ENCODE data around the gene OR4K17. TPM values are rescaled to one million over a fixed set of nuclear protein-coding genes. Genes with fewer than 3 reads are reported as not detected.

Gene OR4K17, protein sequence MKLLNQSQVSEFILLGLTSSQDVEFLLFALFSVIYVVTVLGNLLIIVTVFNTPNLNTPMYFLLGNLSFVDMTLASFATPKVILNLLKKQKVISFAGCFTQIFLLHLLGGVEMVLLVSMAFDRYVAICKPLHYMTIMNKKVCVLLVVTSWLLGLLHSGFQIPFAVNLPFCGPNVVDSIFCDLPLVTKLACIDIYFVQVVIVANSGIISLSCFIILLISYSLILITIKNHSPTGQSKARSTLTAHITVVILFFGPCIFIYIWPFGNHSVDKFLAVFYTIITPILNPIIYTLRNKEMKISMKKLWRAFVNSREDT
- total RNA-seq (2022; extraction: Qiagen RNA extraction; ENCODE audit: low read depth) = not detected in 5 replicates

DNA sequence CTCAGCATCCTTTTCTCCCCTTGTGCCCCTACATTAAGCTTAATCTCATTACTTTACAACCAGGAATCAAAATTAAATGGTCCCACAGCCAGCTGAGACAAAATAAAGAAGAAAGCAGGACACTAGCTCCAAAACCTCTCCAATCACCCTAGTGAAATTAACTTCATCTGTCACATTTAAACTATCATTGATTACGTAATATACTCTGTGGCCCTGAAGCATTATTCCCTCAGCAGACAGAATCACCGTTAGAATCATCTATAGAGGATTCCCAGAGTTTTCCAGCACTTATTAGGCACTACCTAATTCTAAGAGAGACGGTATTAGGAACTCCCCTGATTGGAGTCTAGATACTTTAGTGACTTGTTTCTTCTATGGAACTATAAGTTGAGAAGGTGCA is at the start of gene OR4K17:
TSS of gene OR4K17 (plus strand) at position 302 of the 400 bp plus-strand sequence. CDS start 6,761 bp downstream, outside the sequence.

DNA sequence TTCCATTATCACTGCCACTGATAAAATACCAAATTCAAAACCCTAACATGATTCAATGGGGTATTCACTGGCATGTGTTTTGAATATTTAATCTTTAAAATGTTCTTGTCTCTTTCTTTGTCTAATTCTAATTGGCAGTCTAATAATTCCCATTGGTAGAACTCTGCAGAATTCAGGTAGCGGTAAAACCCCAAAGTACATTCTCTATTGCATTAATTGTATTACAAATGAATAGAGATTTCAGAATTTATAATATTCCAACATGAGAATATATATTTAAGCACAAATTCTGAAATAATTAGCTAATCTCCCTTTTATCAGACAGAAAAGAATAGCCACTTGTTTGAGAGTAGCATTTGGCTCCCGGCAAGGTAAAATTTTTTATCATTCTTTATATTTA is 28.0 kb downstream of the OR4K17 start, which contains the start of gene OR4N5:
TSS of gene OR4N5 (plus strand) at position 301 of the 400 bp plus-strand sequence. CDS start 4,916 bp downstream, outside the sequence.

Other genes starting within 250 kb of the OR4K17 start
- gene OR4K2, start 235.6 kb upstream of the OR4K17 start, total RNA-seq (2022; extraction: Qiagen RNA extraction; ENCODE audit: low read depth) = not detected in 5 replicates
- not detected in 5 replicates for gene OR4K5, start 190.1 kb upstream of the OR4K17 start, total RNA-seq (2022; extraction: Qiagen RNA extraction; ENCODE audit: low read depth)
- not detected in 5 replicates for gene OR4K1, start 179.8 kb upstream of the OR4K17 start, total RNA-seq (2022; extraction: Qiagen RNA extraction; ENCODE audit: low read depth)
- not detected in 5 replicates for gene OR4K15, start 135.1 kb upstream of the OR4K17 start, total RNA-seq (2022; extraction: Qiagen RNA extraction; ENCODE audit: low read depth)
- not detected in 5 replicates for gene OR4Q2, start 108.6 kb upstream of the OR4K17 start, total RNA-seq (2022; extraction: Qiagen RNA extraction; ENCODE audit: low read depth)
- gene OR4K14, start 91.4 kb upstream of the OR4K17 start, total RNA-seq (2022; extraction: Qiagen RNA extraction; ENCODE audit: low read depth) = not detected in 5 replicates
- not detected in 5 replicates for gene OR4K13, start 74.7 kb upstream of the OR4K17 start, total RNA-seq (2022; extraction: Qiagen RNA extraction; ENCODE audit: low read depth)
- not detected in 5 replicates for gene OR4L1, start 50.7 kb upstream of the OR4K17 start, total RNA-seq (2022; extraction: Qiagen RNA extraction; ENCODE audit: low read depth)
- gene OR4N5, start 28.1 kb downstream of the OR4K17 start, total RNA-seq (2022; extraction: Qiagen RNA extraction; ENCODE audit: low read depth) = not detected in 5 replicates
- not detected in 5 replicates for gene OR11G2, start 80.2 kb downstream of the OR4K17 start, total RNA-seq (2022; extraction: Qiagen RNA extraction; ENCODE audit: low read depth)
- not detected in 5 replicates for gene OR11H6, start 113.0 kb downstream of the OR4K17 start, total RNA-seq (2022; extraction: Qiagen RNA extraction; ENCODE audit: low read depth)
- gene OR11H7, start 118.2 kb downstream of the OR4K17 start, total RNA-seq (2022; extraction: Qiagen RNA extraction; ENCODE audit: low read depth) = not detected in 5 replicates
- gene OR11H4, start 128.5 kb downstream of the OR4K17 start, total RNA-seq (2022; extraction: Qiagen RNA extraction; ENCODE audit: low read depth) = not detected in 5 replicates
- gene TTC5, start 195.2 kb downstream of the OR4K17 start, total RNA-seq (2022; extraction: Qiagen RNA extraction; ENCODE audit: low read depth) = 20.0 to 26.9 TPM (median 21.8 TPM) in 5 replicates
- gene CCNB1IP1, start 222.5 kb downstream of the OR4K17 start, total RNA-seq (2022; extraction: Qiagen RNA extraction; ENCODE audit: low read depth) = 37.4 to 58.5 TPM (median 44.4 TPM) in 5 replicates
- gene PARP2, start 232.9 kb downstream of the OR4K17 start, total RNA-seq (2022; extraction: Qiagen RNA extraction; ENCODE audit: low read depth) = 19.4 to 24.7 TPM (median 22.5 TPM) in 5 replicates

All from A549 treated with DMSO at 1 μM for 4 hours (cell line).